Fibroblast of pulmonary artery (primary cell): Measurements from ENCODE around the gene EMC1.

Experiments used
- DNase-seq: peaks from one replicate; pipeline ENCODE4 v3.0.0-alpha.2; 2010; ENCODE audit warnings: low read depth
- H3K4me3 ChIP-seq: replicated peaks from 2 replicates; pipeline ENCODE4 v1.5.1; 2011; ENCODE audit warnings: low read depth, mild to moderate bottlenecking, control low read depth, low read length, moderate library complexity
- CTCF ChIP-seq: IDR thresholded peaks from 2 replicates; pipeline ENCODE4 v1.5.1; 2011; ENCODE audit warnings: mild to moderate bottlenecking, control low read depth, low read length, inconsistent platforms; ENCODE audit errors: missing control alignments

Gene EMC1

DNA sequence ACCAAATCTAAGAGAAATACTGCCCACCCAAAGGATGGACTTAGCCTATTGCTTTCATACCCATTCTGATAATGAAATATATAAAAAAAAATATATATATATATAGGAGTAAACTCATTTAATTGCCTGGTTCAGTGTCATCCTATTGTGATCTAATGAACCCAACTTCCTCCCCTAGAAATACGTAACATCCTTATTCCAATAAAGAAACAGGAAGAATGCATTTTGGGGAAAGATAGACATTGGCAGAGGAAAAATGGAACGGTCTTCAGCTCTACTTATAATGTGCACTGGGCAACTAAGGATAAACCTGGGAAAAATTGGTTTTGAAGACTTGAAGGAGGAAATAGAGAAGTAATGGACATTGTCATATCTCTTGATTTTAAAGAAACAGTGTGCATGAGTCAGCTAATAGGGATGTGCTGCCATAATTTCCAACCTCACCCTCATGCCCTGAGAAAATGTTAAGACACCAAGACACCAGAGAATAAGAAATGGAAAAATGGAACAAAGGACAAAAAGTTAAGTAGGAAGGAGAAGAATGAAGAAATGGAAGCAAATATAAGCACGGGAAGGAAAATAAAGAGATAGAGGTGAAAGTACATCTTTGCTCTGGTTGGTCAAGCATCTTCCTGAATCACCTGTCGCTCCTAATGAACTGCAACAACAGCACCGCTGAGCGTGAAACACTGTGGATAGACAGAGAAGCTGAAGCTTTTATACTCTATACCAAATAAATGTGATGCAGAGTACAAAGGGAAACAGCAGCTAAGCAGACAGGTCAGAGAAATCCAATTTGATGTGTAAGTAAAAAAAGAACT is 46.7 kb downstream of the EMC1 start:
- DNase-seq, result no peak
- no peak for TF ChIP-seq CTCF
- no peak overlapping the region for H3K4me3 ChIP-seq

- DNase-seq, result peak; percentile 64
- no peak for TF ChIP-seq CTCF
- H3K4me3 ChIP-seq, result no peak overlapping the region
These were observed 47.9 kb downstream of the EMC1 start for GRCh38 chr1:19203440-19203839.

GRCh38 chr1:19202396-19202795 is 48.9 kb downstream of the EMC1 start:
- DNase-seq, result no peak

GRCh38 chr1:19199969-19200604 is 51.2 kb downstream of the EMC1 start:
- DNase-seq, result no peak
- TF ChIP-seq CTCF, result no peak
- no peak overlapping the region for H3K4me3 ChIP-seq

More at GRCh38 chr1:19202396-19202795, 48.9 kb downstream of the EMC1 start:
- no peak for TF ChIP-seq CTCF
- H3K4me3 ChIP-seq, result no peak overlapping the region

DNA sequence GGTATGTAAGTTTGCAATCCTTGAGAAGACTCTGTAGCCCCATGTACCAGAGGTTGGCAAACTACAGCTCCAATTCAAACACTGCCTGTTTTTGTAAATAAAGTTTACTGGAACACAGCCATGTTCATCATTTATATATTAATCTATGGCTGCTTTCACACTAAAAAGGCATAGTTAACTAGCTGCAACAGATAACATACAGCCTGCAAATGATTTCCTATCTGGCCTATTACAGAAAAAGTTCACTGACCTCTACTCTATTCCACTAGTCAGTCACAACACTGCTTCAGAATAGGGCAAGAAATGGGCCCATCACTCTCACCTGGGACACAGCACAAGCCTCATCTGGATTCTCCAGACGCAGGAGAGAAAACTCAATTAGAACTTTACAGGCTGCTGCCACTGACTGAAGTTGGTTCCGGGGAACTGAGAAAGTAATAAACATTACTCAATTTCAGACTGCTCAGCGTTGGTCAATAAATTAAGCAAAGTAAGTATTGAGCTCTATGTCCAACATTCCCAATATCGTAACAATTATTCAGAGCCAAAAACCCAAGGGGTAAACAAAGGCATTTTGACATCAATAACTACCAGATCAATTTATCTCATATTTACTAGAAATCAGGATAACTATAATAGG is 51.9 kb downstream of the EMC1 start:
- DNase-seq, result no peak
- no peak overlapping the region for H3K4me3 ChIP-seq
- no peak for TF ChIP-seq CTCF

DNA sequence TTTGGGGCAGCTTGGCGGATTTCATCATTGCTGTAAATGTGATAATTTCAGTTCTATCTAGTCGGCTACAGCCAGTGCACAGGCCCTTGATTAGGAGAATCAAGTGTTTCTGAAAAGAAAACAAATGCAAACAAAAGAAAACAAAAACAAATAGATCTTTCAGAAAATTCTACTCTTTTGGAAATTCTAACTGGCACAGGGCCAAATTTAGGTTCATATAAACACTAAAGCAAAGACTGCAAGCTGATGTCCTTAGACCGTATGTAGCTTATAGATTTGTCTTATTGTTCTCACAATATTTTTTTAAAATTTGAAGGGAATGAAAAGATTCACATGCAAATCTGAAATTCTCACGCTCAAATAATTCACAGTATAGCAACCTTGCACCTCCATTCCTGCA is 52.5 kb downstream of the EMC1 start:
- H3K4me3 ChIP-seq, result no peak overlapping the region
- TF ChIP-seq CTCF, result no peak
- DNase-seq, result no peak
